Choroid plexus epithelial cell (primary cell): Measurements from ENCODE around the gene MAP4.

ENCODE experiments used
- DNase-seq: peaks from one replicate; pipeline ENCODE4 v3.0.0-alpha.2; 2010; ENCODE audit warnings: low read depth
- H3K4me3 ChIP-seq: 2 replicates; pipeline ENCODE4 v1.5.1; 2011; ENCODE audit warnings: low read depth, mild to moderate bottlenecking, control low read depth, low read length, moderate library complexity
- CTCF ChIP-seq: conservative IDR thresholded peaks from 2 replicates; pipeline ENCODE4 v1.5.1; 2011; ENCODE audit warnings: low read depth, mild to moderate bottlenecking, control low read depth, inconsistent platforms, low read length, moderate library complexity

The MAP4 gene

GRCh38 chr3:47910777-47911440 lies 105.3 kb downstream of the MAP4 start:
- no peak for TF ChIP-seq CTCF
- DNase-seq: peak; percentile 90
- H3K4me3 ChIP-seq: no peak overlapping the region

GRCh38 chr3:47910233-47910632 lies 106.0 kb downstream of the MAP4 start:
- no peak overlapping the region for H3K4me3 ChIP-seq
- DNase-seq: no peak
- TF ChIP-seq CTCF: no peak

- no peak for TF ChIP-seq CTCF
- DNase-seq: peak; percentile 29
- H3K4me3 ChIP-seq: no peak overlapping the region
These were observed 106.6 kb downstream of the MAP4 start for GRCh38 chr3:47909607-47910006.

GRCh38 chr3:47908744-47909143 lies 107.5 kb downstream of the MAP4 start:
- no peak overlapping the region for H3K4me3 ChIP-seq
- no peak for TF ChIP-seq CTCF
- DNase-seq: no peak

- DNase-seq: no peak
- no peak for TF ChIP-seq CTCF
These were observed 108.4 kb downstream of the MAP4 start for GRCh38 chr3:47907784-47908183.

GRCh38 chr3:47902746-47903145 lies 113.5 kb downstream of the MAP4 start:
- TF ChIP-seq CTCF: no peak
- H3K4me3 ChIP-seq: no peak overlapping the region
- no peak for DNase-seq

More at GRCh38 chr3:47907784-47908183, 108.4 kb downstream of the MAP4 start:
- H3K4me3 ChIP-seq: no peak overlapping the region

- DNase-seq: peak; percentile 38
- no peak for TF ChIP-seq CTCF
- no peak overlapping the region for H3K4me3 ChIP-seq
These were observed 114.9 kb downstream of the MAP4 start for GRCh38 chr3:47901280-47901833.
